ENCODE results near the gene PLA2G4E. TPM values are rescaled to one million over a fixed set of nuclear protein-coding genes. Genes with fewer than 3 reads are reported as not detected.

Gene PLA2G4E
- total and polyA plus RNA-seq, 2 donors (not counting 1 experiment from before 2014, with no cell fraction given): not detected

DNA sequence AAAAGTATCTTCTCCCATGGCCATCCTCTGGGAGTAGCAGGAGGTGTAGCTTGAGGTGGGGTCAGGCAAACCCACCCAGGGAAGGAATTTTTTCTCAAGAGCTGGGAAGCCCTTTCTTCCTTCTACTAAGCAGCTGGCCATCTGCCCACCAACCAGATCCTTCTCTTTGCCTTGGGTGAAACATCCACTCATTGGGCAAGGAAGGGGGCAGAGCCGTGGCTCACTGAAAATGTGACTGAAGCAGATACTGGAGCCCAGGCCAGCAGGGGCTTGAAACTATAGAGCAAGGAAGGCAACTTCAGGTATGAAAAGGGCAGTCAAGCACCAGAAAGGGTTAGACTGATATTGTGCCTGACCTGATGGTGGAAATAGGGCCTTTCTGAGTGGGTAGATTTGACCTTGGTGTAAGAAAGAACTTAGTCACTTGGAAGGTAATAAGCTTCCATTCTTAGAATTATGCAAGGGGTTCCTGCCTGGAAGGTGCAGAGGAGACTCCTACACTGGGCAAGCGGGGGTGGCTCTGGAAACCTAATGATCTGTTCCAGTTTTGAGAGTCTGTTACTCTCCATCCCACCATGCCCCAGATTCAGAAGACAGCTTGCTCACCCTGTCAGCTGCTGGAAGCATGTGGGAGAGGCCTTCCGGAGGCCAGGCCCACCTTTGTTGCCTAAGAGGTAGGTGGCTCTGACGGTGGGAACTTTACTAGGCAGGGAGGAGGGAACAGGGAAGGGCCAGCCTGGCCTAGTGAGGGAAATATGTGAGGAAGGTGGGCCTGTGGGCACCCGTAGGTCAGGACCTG lies 22.0 kb upstream of the PLA2G4E start:
- no peak overlapping the region for H3K9ac ChIP-seq (ENCODE audit: insufficient read depth, low read length)
- DNase-seq (ENCODE audit: low read depth in 2 of 2): no peak
- H3K27ac ChIP-seq (ENCODE audit: insufficient read depth, low read length): no peak overlapping the region
- H3K27me3 ChIP-seq (ENCODE audit: control insufficient read depth, insufficient read depth, low read length): peaks cover 23% of the 10 kb centered on the region
- H3K9me3 ChIP-seq (ENCODE audit: control insufficient read depth, insufficient read depth, low read depth, low read length): no peaks in the 10 kb centered on the region
- H3K4me3 ChIP-seq (replicated peaks in 1 of 4; ENCODE audit: control extremely low read depth in 1 of 4, insufficient read depth in 1 of 4, low read depth in 3 of 4, low read length in 4 of 4): no peak overlapping the region
- no peaks in the 10 kb centered on the region for H3K4me1 ChIP-seq (ENCODE audit: control insufficient read depth, extremely low read depth, insufficient read depth, low read length)
- no peak overlapping the region for H2AFZ ChIP-seq (ENCODE audit: low read length)
- no peaks in the 10 kb centered on the region for H3K79me2 ChIP-seq (ENCODE audit: control insufficient read depth, insufficient read depth, low read length)
- TF ChIP-seq EZH2 (IDR thresholded peaks at IDR 0.05; ENCODE audit: low read length, missing control alignments): no peak
- TF ChIP-seq, protein P1, sequence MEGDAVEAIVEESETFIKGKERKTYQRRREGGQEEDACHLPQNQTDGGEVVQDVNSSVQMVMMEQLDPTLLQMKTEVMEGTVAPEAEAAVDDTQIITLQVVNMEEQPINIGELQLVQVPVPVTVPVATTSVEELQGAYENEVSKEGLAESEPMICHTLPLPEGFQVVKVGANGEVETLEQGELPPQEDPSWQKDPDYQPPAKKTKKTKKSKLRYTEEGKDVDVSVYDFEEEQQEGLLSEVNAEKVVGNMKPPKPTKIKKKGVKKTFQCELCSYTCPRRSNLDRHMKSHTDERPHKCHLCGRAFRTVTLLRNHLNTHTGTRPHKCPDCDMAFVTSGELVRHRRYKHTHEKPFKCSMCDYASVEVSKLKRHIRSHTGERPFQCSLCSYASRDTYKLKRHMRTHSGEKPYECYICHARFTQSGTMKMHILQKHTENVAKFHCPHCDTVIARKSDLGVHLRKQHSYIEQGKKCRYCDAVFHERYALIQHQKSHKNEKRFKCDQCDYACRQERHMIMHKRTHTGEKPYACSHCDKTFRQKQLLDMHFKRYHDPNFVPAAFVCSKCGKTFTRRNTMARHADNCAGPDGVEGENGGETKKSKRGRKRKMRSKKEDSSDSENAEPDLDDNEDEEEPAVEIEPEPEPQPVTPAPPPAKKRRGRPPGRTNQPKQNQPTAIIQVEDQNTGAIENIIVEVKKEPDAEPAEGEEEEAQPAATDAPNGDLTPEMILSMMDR (conservative IDR thresholded peaks at IDR 0.05 in 1 of 2, IDR thresholded peaks at IDR 0.05 in 1 of 2; ENCODE audit: low read depth in 1 of 2, low read length in 2 of 2): no peak
- H3K36me3 ChIP-seq (ENCODE audit: control insufficient read depth, insufficient read depth, low read length): no peaks in the 10 kb centered on the region
- H3K4me2 ChIP-seq (ENCODE audit: extremely low read depth, insufficient read depth, low read length): no peak overlapping the region
- H4K20me1 ChIP-seq (ENCODE audit: control insufficient read depth, extremely low read depth, insufficient read depth, low read length): no peaks in the 10 kb centered on the region

DNA sequence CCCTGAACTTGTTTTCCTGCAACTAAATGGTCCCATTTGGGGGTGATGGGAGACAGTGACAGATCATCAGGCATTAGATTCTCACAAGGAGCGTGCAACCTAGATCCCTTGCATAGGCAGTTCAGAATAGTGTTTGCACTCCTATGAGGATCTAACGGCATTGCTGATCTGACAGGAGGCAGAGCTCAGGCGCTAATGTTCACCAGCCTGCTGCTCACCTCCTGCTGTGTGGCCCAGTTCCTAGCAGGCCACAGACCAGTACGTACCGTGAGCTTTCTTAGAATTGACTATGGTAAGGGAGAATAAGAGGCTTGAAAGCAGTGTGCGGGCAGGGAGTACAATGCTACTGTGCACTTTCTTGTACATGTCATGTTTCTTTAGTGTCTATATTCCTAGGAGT lies 17.6 kb upstream of the PLA2G4E start:
- no peak overlapping the region for H3K4me2 ChIP-seq (ENCODE audit: extremely low read depth, insufficient read depth, low read length)
- no peaks in the 10 kb centered on the region for H3K79me2 ChIP-seq (ENCODE audit: control insufficient read depth, insufficient read depth, low read length)
- H3K4me1 ChIP-seq (ENCODE audit: control insufficient read depth, extremely low read depth, insufficient read depth, low read length): no peaks in the 10 kb centered on the region
- H3K27ac ChIP-seq (ENCODE audit: insufficient read depth, low read length): no peak overlapping the region
- H3K9ac ChIP-seq (ENCODE audit: insufficient read depth, low read length): no peak overlapping the region
- DNase-seq (ENCODE audit: low read depth in 2 of 2): no peak
- no peaks in the 10 kb centered on the region for H4K20me1 ChIP-seq (ENCODE audit: control insufficient read depth, extremely low read depth, insufficient read depth, low read length)
- no peak for TF ChIP-seq EZH2 (IDR thresholded peaks at IDR 0.05; ENCODE audit: low read length, missing control alignments)
- TF ChIP-seq, protein P1 (conservative IDR thresholded peaks at IDR 0.05 in 1 of 2, IDR thresholded peaks at IDR 0.05 in 1 of 2; ENCODE audit: low read depth in 1 of 2, low read length in 2 of 2): no peak
- no peak overlapping the region for H3K4me3 ChIP-seq (replicated peaks in 1 of 4; ENCODE audit: control extremely low read depth in 1 of 4, insufficient read depth in 1 of 4, low read depth in 3 of 4, low read length in 4 of 4)
- H3K36me3 ChIP-seq (ENCODE audit: control insufficient read depth, insufficient read depth, low read length): no peaks in the 10 kb centered on the region
- no peak overlapping the region for H2AFZ ChIP-seq (ENCODE audit: low read length)
- H3K27me3 ChIP-seq (ENCODE audit: control insufficient read depth, insufficient read depth, low read length): no peaks in the 10 kb centered on the region
- H3K9me3 ChIP-seq (ENCODE audit: control insufficient read depth, insufficient read depth, low read depth, low read length): no peaks in the 10 kb centered on the region

DNA sequence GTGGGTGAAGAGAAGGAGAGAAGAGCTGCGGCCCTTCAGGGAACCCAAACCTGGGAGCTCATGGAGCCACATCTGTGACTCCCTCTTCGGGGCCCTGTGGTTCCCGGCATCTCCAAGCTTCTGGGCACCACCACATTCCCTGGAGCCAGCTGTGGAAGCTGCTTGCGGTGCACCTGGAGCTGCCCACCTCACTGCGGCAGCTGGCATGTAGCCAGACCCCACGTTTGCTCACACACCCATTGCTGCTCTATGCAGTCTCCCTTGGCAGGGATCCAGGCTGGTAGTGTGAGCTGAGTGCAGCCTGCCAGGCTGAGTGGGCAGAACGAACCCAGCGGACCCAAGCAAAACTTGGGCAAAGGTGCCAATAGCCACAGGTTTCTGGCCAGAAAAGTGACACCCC lies 16.8 kb upstream of the PLA2G4E start:
- no peak for TF ChIP-seq EZH2 (IDR thresholded peaks at IDR 0.05; ENCODE audit: low read length, missing control alignments)
- TF ChIP-seq, protein P1 (conservative IDR thresholded peaks at IDR 0.05 in 1 of 2, IDR thresholded peaks at IDR 0.05 in 1 of 2; ENCODE audit: low read depth in 1 of 2, low read length in 2 of 2): no peak
- H3K9ac ChIP-seq (ENCODE audit: insufficient read depth, low read length): no peak overlapping the region
- H3K27ac ChIP-seq (ENCODE audit: insufficient read depth, low read length): no peak overlapping the region
- no peaks in the 10 kb centered on the region for H3K79me2 ChIP-seq (ENCODE audit: control insufficient read depth, insufficient read depth, low read length)
- no peaks in the 10 kb centered on the region for H3K4me1 ChIP-seq (ENCODE audit: control insufficient read depth, extremely low read depth, insufficient read depth, low read length)
- H4K20me1 ChIP-seq (ENCODE audit: control insufficient read depth, extremely low read depth, insufficient read depth, low read length): no peaks in the 10 kb centered on the region
- H3K4me2 ChIP-seq (ENCODE audit: extremely low read depth, insufficient read depth, low read length): no peak overlapping the region
- H3K9me3 ChIP-seq (ENCODE audit: control insufficient read depth, insufficient read depth, low read depth, low read length): no peaks in the 10 kb centered on the region
- no peaks in the 10 kb centered on the region for H3K36me3 ChIP-seq (ENCODE audit: control insufficient read depth, insufficient read depth, low read length)
- H3K4me3 ChIP-seq (replicated peaks in 1 of 4; ENCODE audit: control extremely low read depth in 1 of 4, insufficient read depth in 1 of 4, low read depth in 3 of 4, low read length in 4 of 4): no peak overlapping the region
- H2AFZ ChIP-seq (ENCODE audit: low read length): no peak overlapping the region
- no peaks in the 10 kb centered on the region for H3K27me3 ChIP-seq (ENCODE audit: control insufficient read depth, insufficient read depth, low read length)
- DNase-seq (ENCODE audit: low read depth in 2 of 2): no peak

Data from fibroblast of lung (primary cell).